Gastroesophageal sphincter (tissue), 4 donors: ENCODE results near the gene GDF7. TPM values are rescaled to one million over a fixed set of nuclear protein-coding genes. Genes with fewer than 3 reads are reported as not detected.

Source experiments
- ATAC-seq: fragments of 150-250 bp; one replicate; pipeline ENCODE4 v1.9.1; 2016; ENCODE audit warnings: mild to moderate bottlenecking, moderate library complexity
- H3K27ac ChIP-seq, 4 donors: fragments of 200-600 bp; sonication (generic) in 3 of 4; 1 replicate in 3 of 4; 2 replicates in 1 of 4; pipeline ENCODE4 v1.5.1; 2016 to 2019
- H3K27me3 ChIP-seq: fragments of 200-600 bp; sonication (generic); one replicate; pipeline ENCODE4 v1.5.1; 2019
- H3K36me3 ChIP-seq, 2 donors: fragments of 200-600 bp; sonication (generic); one replicate each; pipeline ENCODE4 v1.5.1; 2019; ENCODE audit warnings: control low read depth in 1 of 2
- H3K4me1 ChIP-seq, 3 donors: fragments of 200-600 bp; sonication (generic); 1 replicate in 2 of 3; 2 replicates in 1 of 3; pipeline ENCODE4 v1.5.1; 2016 to 2019; ENCODE audit warnings: control low read depth in 2 of 3
- H3K4me3 ChIP-seq, 2 donors: fragments of 200-600 bp; sonication (generic); one replicate each; pipeline ENCODE4 v1.5.1; 2019; ENCODE audit warnings: mild to moderate bottlenecking in 1 of 2, moderate library complexity in 1 of 2
- H3K9me3 ChIP-seq, 3 donors: fragments of 200-600 bp; sonication (generic); one replicate each; pipeline ENCODE4 v1.5.1; 2017 to 2019; ENCODE audit warnings: control low read depth in 2 of 3
- CTCF ChIP-seq, 4 experiments: fragments of 200-600 bp in 2 of 4; fragments of 450-650 bp in 2 of 4; sonication (generic) in 1 of 4; IDR thresholded peaks; one replicate each; pipeline ENCODE4 v1.5.1; 2017 to 2019; ENCODE audit warnings: antibody characterized with exemption in 4 of 4, mild to moderate bottlenecking in 2 of 4, moderate library complexity in 2 of 4
- EP300 ChIP-seq: sonication (generic); formaldehyde crosslinking; IDR thresholded peaks from one replicate; pipeline ENCODE4 v1.6.1; 2017; ENCODE audit warnings: antibody characterized with exemption, mild to moderate bottlenecking
- POLR2A ChIP-seq, 2 donors: fragments of 450-650 bp; IDR thresholded peaks; one replicate each; pipeline ENCODE4 v1.6.1; 2017; ENCODE audit warnings: antibody characterized with exemption in 2 of 2, mild to moderate bottlenecking in 2 of 2, moderate library complexity in 1 of 2
- POLR2AphosphoS5 ChIP-seq: sonication (generic); formaldehyde crosslinking; IDR thresholded peaks from one replicate; pipeline ENCODE4 v1.6.1; 2017; ENCODE audit warnings: antibody characterized with exemption
- WGBS, 2 donors: methylation state at CpG; one replicate each; pipeline ENCODE4 v1.1.5; 2018; ENCODE audit warnings: low coverage in 1 of 2; 5-methylcytosine and 5-hydroxymethylcytosine counted together
- total RNA-seq, 4 donors: library from RNA; depleted of rRNA; stranded (reverse); fragments of >200 nt; gene quantifications; one replicate each; pipeline ENCODE4 v1.1.0, GENCODE V29; 2016

Gene GDF7
- total RNA-seq, 4 donors from 2014 or later, result 1.2 to 19.9 (median 15.3) TPM

DNA sequence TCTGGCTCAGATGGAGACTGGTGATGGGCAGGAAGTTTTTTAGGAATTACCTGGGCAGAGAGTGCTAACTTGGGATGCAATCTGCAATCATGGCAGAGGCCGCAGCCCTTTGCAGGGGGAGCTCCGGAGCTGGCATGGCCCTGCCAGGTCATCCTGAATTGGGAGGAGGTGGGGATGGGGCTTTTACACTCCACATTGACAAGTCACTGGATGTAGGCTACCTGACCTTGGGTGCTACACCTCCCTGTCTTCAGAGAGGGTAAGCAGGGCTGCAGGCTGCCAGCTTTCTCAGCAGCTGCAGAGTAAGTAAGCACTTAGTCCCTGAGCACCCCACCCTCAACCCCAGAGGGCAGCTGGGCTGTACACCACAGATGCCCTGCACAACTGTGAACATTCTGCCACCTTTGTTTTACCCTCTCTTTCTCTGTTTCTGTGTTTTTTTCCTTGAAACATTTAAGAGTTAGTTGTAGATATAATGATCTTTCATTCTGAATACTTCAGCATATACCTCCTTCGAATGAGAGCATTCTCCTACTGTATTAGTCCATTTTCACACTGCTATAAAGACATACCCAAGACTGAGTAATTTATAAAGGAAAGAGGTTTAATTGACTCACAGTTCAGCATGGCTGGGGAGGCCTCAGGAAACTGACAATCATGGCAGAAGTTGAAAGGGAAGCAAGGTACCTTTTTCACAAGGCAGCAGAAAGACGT, 9.3 kb upstream of the GDF7 start:
- H3K27me3 ChIP-seq, result peaks cover 18% of the 10 kb centered on the region
- H3K4me3 ChIP-seq, result no peak overlapping the region
- H3K4me1 ChIP-seq, result peaks cover 0 to 21% (median 0%) of the 10 kb centered on the region in 3 donors
- ATAC-seq, result no peak
- no peak overlapping the region for H3K27ac ChIP-seq
- no peaks in the 10 kb centered on the region for H3K36me3 ChIP-seq
- 94% methylated on average over 4 of the region's 4 CpGs; no CpG with 5 or more reads in 1 of the 2 donors for WGBS, 2 donors
- no peaks in the 10 kb centered on the region for H3K9me3 ChIP-seq
- TF ChIP-seq POLR2AphosphoS5, result no peak
- TF ChIP-seq EP300, result no peak
- TF ChIP-seq CTCF (IDR thresholded peaks at IDR 0.05), result no peak
- TF ChIP-seq POLR2A (IDR thresholded peaks at IDR 0.05), result no peak

- Histone ChIP-seq H3K27ac (no peak overlapping the region), H3K36me3 (no peaks in the 10 kb centered on the region), H3K27me3 (peaks cover 48% of the 10 kb centered on the region), H3K9me3 (no peaks in the 10 kb centered on the region), H3K4me1 (peaks cover 0 to 33% (median 4%) of the 10 kb centered on the region in 3 donors), H3K4me3 (no peak overlapping the region)
- TF ChIP-seq POLR2AphosphoS5, result no peak
- no peak for TF ChIP-seq POLR2A (IDR thresholded peaks at IDR 0.05)
- no peak for TF ChIP-seq EP300
- no peak for TF ChIP-seq CTCF (IDR thresholded peaks at IDR 0.05)
- 49 to 58% methylated on average over 3 to 5 of the region's 8 CpGs for WGBS, 2 donors
- ATAC-seq, result no peak
Measured at GRCh38 chr2:20660506-20661420, 6.2 kb upstream of the GDF7 start.

- no peak overlapping the region for H3K4me3 ChIP-seq
- H3K27me3 ChIP-seq, result peaks cover 57% of the 10 kb centered on the region
- peak; percentile 70 for ATAC-seq
- TF ChIP-seq CTCF (IDR thresholded peaks at IDR 0.05) (peak in 3 of 4 experiments; percentile 93 to 98 (median 94)), EP300 (no peak), POLR2A (IDR thresholded peaks at IDR 0.05) (no peak), POLR2AphosphoS5 (no peak)
- no peaks in the 10 kb centered on the region for H3K36me3 ChIP-seq
- H3K9me3 ChIP-seq, result no peaks in the 10 kb centered on the region
- peaks cover 0 to 42% (median 13%) of the 10 kb centered on the region in 3 donors for H3K4me1 ChIP-seq
- 53 to 54% methylated on average over 5 of the region's 11 CpGs for WGBS, 2 donors
- H3K27ac ChIP-seq, result no peak overlapping the region
Measured at GRCh38 chr2:20661421-20662307, 5.3 kb upstream of the GDF7 start.

- TF ChIP-seq EP300, result no peak
- TF ChIP-seq POLR2AphosphoS5, result no peak
- TF ChIP-seq POLR2A (IDR thresholded peaks at IDR 0.05), result no peak
- no peak for TF ChIP-seq CTCF (IDR thresholded peaks at IDR 0.05)
- no peaks in the 10 kb centered on the region for H3K36me3 ChIP-seq
- 36 to 100% methylated on average over 2 to 3 of the region's 5 CpGs for WGBS, 2 donors
- H3K4me3 ChIP-seq, result no peak overlapping the region
- no peaks in the 10 kb centered on the region for H3K9me3 ChIP-seq
- peaks cover 0 to 46% (median 15%) of the 10 kb centered on the region in 3 donors for H3K4me1 ChIP-seq
- no peak for ATAC-seq
- H3K27me3 ChIP-seq, result peaks cover 63% of the 10 kb centered on the region
- no peak overlapping the region for H3K27ac ChIP-seq
Measured at GRCh38 chr2:20662308-20662937, 4.5 kb upstream of the GDF7 start.
